Heart left ventricle (tissue), 16 donors: ENCODE data around the gene ARMC10. TPM values are rescaled to one million over a fixed set of nuclear protein-coding genes. Genes with fewer than 3 reads are reported as not detected.
"Not testable (repeated sequence)": the region's sequence is repeated elsewhere in the genome, so short reads cannot be mapped to it uniquely, and the experiment has no call there.

ENCODE experiments used
- ATAC-seq, 4 donors: fragments of 200-7000 bp; cut with Tn5 transposase; one replicate each; pipeline ENCODE4 v1.9.1; 2020 to 2022; ENCODE audit warnings: moderate library complexity in 4 of 4, mild to moderate bottlenecking in 3 of 4, moderate number of reproducible peaks in 1 of 4
- DNase-seq, 5 donors: peaks; one replicate each; pipeline ENCODE4 v3.0.0-alpha.2; 2020
- H3K27ac ChIP-seq, 12 donors: fragments of 200-600 bp; sonication (generic) in 4 of 12; one replicate each; pipeline versions ENCODE4 v1.5.0 to v1.8.0; 2016 to 2022; ENCODE audit warnings: mild to moderate bottlenecking in 2 of 12
- H3K27me3 ChIP-seq, 9 donors: fragments of 200-600 bp; sonication (generic) in 2 of 9; one replicate each; pipeline versions ENCODE4 v1.5.1 to v1.8.0; 2016 to 2022; ENCODE audit warnings: mild to moderate bottlenecking in 3 of 9
- H3K36me3 ChIP-seq, 9 donors: fragments of 200-600 bp; sonication (generic) in 2 of 9; one replicate each; pipeline versions ENCODE4 v1.5.0 to v1.8.0; 2018 to 2022; ENCODE audit warnings: mild to moderate bottlenecking in 2 of 9
- H3K4me1 ChIP-seq, 12 donors: fragments of 200-600 bp; sonication (generic) in 4 of 12; one replicate each; pipeline versions ENCODE4 v1.5.0 to v1.8.0; 2016 to 2022; ENCODE audit warnings: mild to moderate bottlenecking in 3 of 12
- H3K4me3 ChIP-seq, 12 donors: fragments of 200-600 bp; sonication (generic) in 4 of 12; one replicate each; pipeline versions ENCODE4 v1.5.0 to v1.8.0; 2017 to 2022; ENCODE audit warnings: mild to moderate bottlenecking in 9 of 12, moderate library complexity in 4 of 12
- H3K9me3 ChIP-seq, 12 donors: fragments of 200-600 bp; sonication (generic) in 4 of 12; one replicate each; pipeline versions ENCODE4 v1.5.0 to v1.8.0; 2016 to 2022; ENCODE audit warnings: mild to moderate bottlenecking in 1 of 12
- POLR2A ChIP-seq, 2 donors: fragments of 450-650 bp; IDR thresholded peaks; one replicate each; pipeline ENCODE4 v1.6.1; 2017; ENCODE audit warnings: antibody characterized with exemption in 2 of 2, mild to moderate bottlenecking in 2 of 2, moderate library complexity in 2 of 2
- WGBS, 4 donors: extraction: QIAGEN DNeasy Blood & Tissue Kit in 2 of 4; methylation state at CpG; one replicate each; pipeline versions ENCODE4 v1.1.5 to v1.1.7; 2013 to 2018; 5-methylcytosine and 5-hydroxymethylcytosine counted together
- intact Hi-C, 10 donors: fragments of 100-400 bp; cut with DNase I; formaldehyde crosslinking; loops; one replicate each; pipeline versions ENCODE4 v1.11.1 to v1.14.2; 2022
- polyA plus RNA-seq, 2 donors: library from polyadenylated mRNA; stranded (reverse); fragments of 200-250 nt; gene quantifications; one replicate each; pipeline ENCODE4 v1.2.3, GENCODE V29; 2013
- total RNA-seq, 9 donors: library from RNA; depleted of rRNA in 2 of 9; stranded (reverse); fragments of >200 nt in 2 of 9; fragmentation: NEBNext Ultra II Directional in 3 of 9; extraction: Animal tissue kit (Norgen Biotek cat#: 25700) in 3 of 9; gene quantifications; one replicate each; pipeline versions ENCODE4 v1.1.0 to v1.2.4, GENCODE V29; 2016 to 2023
- TF ChIP-seq, protein P1 (sequence below), 12 donors: fragments of 200-600 bp; sonication (generic) in 4 of 12; IDR thresholded peaks; one replicate each; pipeline versions ENCODE4 v1.5.0 to v1.8.0; 2018 to 2022; ENCODE audit warnings: antibody characterized with exemption in 12 of 12, mild to moderate bottlenecking in 5 of 12
- donor health status: ischemic (EF 13 %, LVEDD 7.1; RV severe dilation, severe dysfunction).
- donor health status: healthy with polysubstance abuse.
- donor health status: DM: no; HTN: yes; CAD: no.
- donor health status: DM: no; HTN: no; CAD: no.
- donor health status: ischemic (EF 25% LVEDD 6.9; RV normal size, moderate dysfunction).
- donor health status: ischemic (EF 25% LVEDD 5.7; RV mildly dilated, moderate dysfunction).
- donor health status: healthy.
- donor health status: DM: yes; HTN: yes; CAD: no.
- donor health status: ischemic (EF 35%, LVEDD 5.7; RV mildly dilated, moderate dysfunction).
- donor health status: nonischemic (EF 11% LVEDD 7.7; RV severe dilation, severe dysfunction).
- donor health status: DM: yes; HTN: yes; CAD: no.
- donor health status: PGD.
- donor health status: ischemic (EF 29% LVEDD 5.4; RV normal size, mild dysfunction).
- donor health status: nonischemic (EF 23%, LVEDD 6.1; RV moderate dilation, normal function).

The ARMC10 gene
- total and polyA plus RNA-seq, 11 donors: 13.4 to 29.7 (median 24.9) TPM

DNA sequence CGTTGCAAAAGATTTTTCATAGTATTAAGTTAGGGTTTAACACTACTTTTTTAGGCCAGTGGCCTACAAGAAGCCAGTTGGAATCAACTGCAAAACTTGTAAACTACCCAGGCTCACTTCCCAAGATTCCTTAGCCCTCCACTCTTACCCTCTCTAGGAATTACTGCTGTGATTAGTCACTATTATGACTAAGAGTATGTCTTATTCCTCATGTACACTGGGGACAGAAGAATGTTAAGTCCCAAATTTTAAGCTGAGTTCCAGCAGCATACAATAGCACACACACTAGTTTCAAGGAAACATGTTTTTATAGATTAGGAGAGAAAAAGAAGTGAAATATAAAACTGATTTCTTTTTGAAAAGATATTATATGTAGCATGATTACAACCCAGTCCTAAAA, 43.2 kb upstream of the ARMC10 start:
- Histone ChIP-seq H3K36me3 (no peaks in the 10 kb centered on the region), H3K9me3 (no peaks in the 10 kb centered on the region), H3K4me3 (no peak overlapping the region), H3K27ac (no peak overlapping the region), H3K27me3 (no peaks in the 10 kb centered on the region), H3K4me1 (no peaks in the 10 kb centered on the region)
- no peak for DNase-seq
- ATAC-seq: no peak
- TF ChIP-seq, protein P1, sequence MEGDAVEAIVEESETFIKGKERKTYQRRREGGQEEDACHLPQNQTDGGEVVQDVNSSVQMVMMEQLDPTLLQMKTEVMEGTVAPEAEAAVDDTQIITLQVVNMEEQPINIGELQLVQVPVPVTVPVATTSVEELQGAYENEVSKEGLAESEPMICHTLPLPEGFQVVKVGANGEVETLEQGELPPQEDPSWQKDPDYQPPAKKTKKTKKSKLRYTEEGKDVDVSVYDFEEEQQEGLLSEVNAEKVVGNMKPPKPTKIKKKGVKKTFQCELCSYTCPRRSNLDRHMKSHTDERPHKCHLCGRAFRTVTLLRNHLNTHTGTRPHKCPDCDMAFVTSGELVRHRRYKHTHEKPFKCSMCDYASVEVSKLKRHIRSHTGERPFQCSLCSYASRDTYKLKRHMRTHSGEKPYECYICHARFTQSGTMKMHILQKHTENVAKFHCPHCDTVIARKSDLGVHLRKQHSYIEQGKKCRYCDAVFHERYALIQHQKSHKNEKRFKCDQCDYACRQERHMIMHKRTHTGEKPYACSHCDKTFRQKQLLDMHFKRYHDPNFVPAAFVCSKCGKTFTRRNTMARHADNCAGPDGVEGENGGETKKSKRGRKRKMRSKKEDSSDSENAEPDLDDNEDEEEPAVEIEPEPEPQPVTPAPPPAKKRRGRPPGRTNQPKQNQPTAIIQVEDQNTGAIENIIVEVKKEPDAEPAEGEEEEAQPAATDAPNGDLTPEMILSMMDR (IDR thresholded peaks at IDR 0.05): no peak
- TF ChIP-seq POLR2A (IDR thresholded peaks at IDR 0.05): no peak
- intact Hi-C loops: no loop called here
- WGBS, 4 donors: 67 to 81% (median 73%) methylated on average over 1 of the region's 1 CpG

DNA sequence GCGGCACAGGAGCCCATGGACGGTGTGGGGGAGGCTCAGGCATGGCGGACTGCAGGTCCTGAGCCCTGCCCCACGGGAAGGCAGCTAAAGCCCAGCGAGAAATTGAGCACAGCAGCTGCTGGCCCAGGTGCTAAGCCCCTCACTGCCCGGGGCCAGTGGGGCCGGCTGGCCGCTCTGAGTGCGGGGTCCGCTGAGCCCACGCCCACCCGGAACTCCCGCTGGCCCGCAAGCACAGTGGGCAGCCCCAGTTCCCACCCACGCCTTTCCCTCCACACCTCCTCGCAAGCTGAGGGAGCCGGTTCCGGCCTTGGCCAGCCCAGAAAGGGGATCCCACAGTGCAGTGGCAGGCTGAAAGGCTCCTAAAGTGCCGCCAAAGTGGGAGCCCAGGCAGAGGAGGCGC, 40.6 kb upstream of the ARMC10 start:
- WGBS, 4 donors: 89 to 96% (median 93%) methylated on average over 19 to 20 of the region's 20 CpGs
- ATAC-seq, DNase-seq, H3K27ac ChIP-seq, H3K4me3 ChIP-seq, H3K27me3 ChIP-seq, H3K9me3 ChIP-seq, H3K4me1 ChIP-seq, H3K36me3 ChIP-seq, intact Hi-C loops: not testable (repeated sequence)

DNA sequence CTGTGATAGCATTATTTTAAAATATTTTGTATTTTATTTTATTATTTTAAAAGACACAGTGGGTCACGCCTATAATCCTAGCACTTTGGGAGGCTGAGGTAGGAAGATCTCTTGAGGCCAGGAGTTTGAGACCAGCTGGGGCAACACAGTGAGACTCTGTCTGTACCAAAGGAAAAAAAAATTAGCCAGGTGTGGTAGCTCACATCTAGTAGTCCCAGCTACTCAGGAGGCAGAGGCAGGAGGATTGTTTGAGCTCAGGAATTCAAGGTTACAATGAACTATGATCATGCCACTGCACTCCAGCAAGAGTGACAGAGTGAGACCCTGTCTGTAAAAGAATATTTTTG, 37.5 kb upstream of the ARMC10 start:
- Histone ChIP-seq H3K27ac (no peak overlapping the region), H3K9me3 (peaks cover 0 to 7% (median 0%) of the 10 kb centered on the region in 12 donors), H3K36me3 (no peaks in the 10 kb centered on the region), H3K4me1 (no peaks in the 10 kb centered on the region), H3K4me3 (no peak overlapping the region), H3K27me3 (no peaks in the 10 kb centered on the region)
- ATAC-seq (no peak), DNase-seq (no peak)
- intact Hi-C loops: no loop called here
- 97 to 100% (median 99%) methylated on average over 1 of the region's 1 CpG for WGBS, 4 donors
- TF ChIP-seq, protein P1 (IDR thresholded peaks at IDR 0.05): no peak
- TF ChIP-seq POLR2A (IDR thresholded peaks at IDR 0.05): no peak

DNA sequence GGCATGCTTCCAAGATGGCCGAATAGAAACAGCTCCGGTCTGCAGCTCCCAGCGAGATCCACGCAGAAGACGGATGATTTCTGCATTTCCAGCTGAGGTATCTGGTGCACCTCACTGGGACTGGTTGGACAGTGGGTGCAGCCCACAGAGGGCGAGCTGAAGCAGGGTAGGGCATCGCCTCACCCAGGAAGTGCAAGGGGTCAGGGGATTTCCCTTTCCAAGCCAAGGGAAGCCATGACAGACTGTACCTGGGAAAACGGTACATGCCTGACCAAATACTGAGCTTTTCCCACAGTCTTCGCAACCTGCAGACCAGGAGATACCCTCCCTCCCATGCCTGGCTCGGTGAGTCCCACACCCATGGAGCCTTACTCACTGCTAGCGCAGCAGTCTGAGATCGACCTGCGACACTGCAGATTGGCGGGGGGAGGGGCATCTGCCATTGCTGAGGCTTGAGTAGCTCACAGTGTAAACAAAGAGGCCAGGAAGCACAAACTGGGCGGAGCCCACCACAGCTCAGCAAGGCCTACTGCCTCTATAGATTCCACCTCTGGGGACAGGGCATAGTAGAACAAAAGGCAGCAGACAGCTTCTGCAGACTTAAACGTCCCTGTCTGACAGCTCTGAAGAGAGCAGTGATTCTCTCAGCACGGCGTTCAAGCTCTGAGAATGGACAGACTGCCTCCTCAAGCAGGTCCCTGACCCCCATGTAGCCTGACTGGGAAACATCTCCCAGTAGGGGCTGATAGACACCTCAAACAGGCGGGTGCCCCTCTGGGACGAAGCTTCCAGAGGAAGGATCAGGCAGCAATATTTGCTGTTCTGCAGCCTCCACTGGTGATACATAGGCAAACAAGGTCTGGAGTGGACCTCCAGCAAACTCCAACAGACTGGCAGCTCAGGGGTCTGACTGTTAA, 36.9 kb upstream of the ARMC10 start:
- H3K4me3 ChIP-seq, H3K27ac ChIP-seq, H3K4me1 ChIP-seq, H3K27me3 ChIP-seq, intact Hi-C loops, ATAC-seq, H3K36me3 ChIP-seq: not testable (repeated sequence)
- peak in 2 of 5 donors; percentile 32 to 43 for DNase-seq
- 73 to 81% (median 78%) methylated on average over 18 to 20 of the region's 20 CpGs for WGBS, 4 donors
- peaks cover 0 to 12% (median 0%) of the 10 kb centered on the region in 12 donors for H3K9me3 ChIP-seq

DNA sequence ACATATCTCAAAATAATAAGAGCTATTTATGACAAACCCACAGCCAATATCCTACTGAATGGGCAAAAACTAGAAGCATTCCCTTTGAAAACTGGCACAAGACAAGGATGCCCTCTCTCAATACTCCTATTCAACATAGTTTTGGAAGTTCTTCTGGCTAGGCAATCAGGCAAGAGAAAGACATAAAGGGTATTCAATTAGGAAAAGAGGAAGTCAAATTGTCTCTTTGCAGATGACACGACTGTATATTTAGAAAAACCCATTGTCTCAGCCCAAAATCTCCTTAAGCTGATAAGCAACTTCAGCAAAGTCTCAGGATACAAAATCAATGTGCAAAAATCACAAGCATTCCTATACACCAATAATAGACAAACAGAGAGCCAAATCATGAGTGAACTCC, 33.1 kb upstream of the ARMC10 start:
- 68 to 94% (median 83%) methylated on average over 1 of the region's 1 CpG for WGBS, 4 donors
- H3K27me3 ChIP-seq, H3K27ac ChIP-seq, H3K4me3 ChIP-seq, H3K4me1 ChIP-seq, ATAC-seq, intact Hi-C loops, DNase-seq, H3K36me3 ChIP-seq: not testable (repeated sequence)
- H3K9me3 ChIP-seq: peaks cover 0 to 26% (median 0%) of the 10 kb centered on the region in 12 donors
